HAP-1 (cell line): ENCODE results near the gene FBXO40.
"Not testable (repeated sequence)": the region's sequence is repeated elsewhere in the genome, so short reads cannot be mapped to it uniquely, and the experiment has no call there.

ENCODE experiments used
- DNase-seq, 2 experiments: peaks; one replicate each; pipeline ENCODE4 v3.0.0-alpha.2; 2016 to 2020; ENCODE audit warnings: low spot score in 2 of 2
- H3K27me3 ChIP-seq: fragments of 250-450 bp; sonication (Bioruptor Pico); 2 replicates; pipeline ENCODE4 v1.5.1; 2020; ENCODE audit warnings: low read depth, mild to moderate bottlenecking, moderate library complexity
- H3K36me3 ChIP-seq: fragments of 250-450 bp; sonication (Bioruptor Pico); replicated peaks from 2 replicates; pipeline ENCODE4 v1.5.1; 2020; ENCODE audit warnings: mild to moderate bottlenecking
- H3K4me1 ChIP-seq: fragments of 250-450 bp; sonication (Bioruptor Pico); 2 replicates; pipeline ENCODE4 v1.5.1; 2020; ENCODE audit warnings: mild to moderate bottlenecking
- H3K4me3 ChIP-seq: fragments of 250-450 bp; sonication (Bioruptor Pico); 2 replicates; pipeline ENCODE4 v1.5.1; 2020; ENCODE audit warnings: mild to moderate bottlenecking, moderate library complexity
- H3K9me3 ChIP-seq: fragments of 250-450 bp; sonication (Bioruptor Pico); 2 replicates; pipeline ENCODE4 v1.5.1; 2020; ENCODE audit warnings: mild to moderate bottlenecking, moderate library complexity
- in situ Hi-C: fragments of 300-500 bp; cut with MboI; formaldehyde crosslinking; loops from 3 replicates; pipeline ENCODE4 v1.14.3; 2020; ENCODE audit warnings: low sequenced_read_pairs, inconsistent platforms, mixed read lengths

The FBXO40 gene

GRCh38 chr3:121593806-121594205 is 627 bp downstream of the FBXO40 start:
- H3K27me3 ChIP-seq, in situ Hi-C loops, H3K9me3 ChIP-seq, DNase-seq, H3K36me3 ChIP-seq, H3K4me3 ChIP-seq: not testable (repeated sequence)
- H3K4me1 ChIP-seq = peaks cover 13% of the 10 kb centered on the region

GRCh38 chr3:121594850-121595249 is 1.7 kb downstream of the FBXO40 start:
- no peaks in the 10 kb centered on the region for H3K27me3 ChIP-seq
- in situ Hi-C loops = no loop called here
- H3K9me3 ChIP-seq = no peaks in the 10 kb centered on the region
- no peak for DNase-seq
- H3K4me3 ChIP-seq = no peak overlapping the region
- H3K36me3 ChIP-seq = no peaks in the 10 kb centered on the region
- peaks cover 13% of the 10 kb centered on the region for H3K4me1 ChIP-seq

DNA sequence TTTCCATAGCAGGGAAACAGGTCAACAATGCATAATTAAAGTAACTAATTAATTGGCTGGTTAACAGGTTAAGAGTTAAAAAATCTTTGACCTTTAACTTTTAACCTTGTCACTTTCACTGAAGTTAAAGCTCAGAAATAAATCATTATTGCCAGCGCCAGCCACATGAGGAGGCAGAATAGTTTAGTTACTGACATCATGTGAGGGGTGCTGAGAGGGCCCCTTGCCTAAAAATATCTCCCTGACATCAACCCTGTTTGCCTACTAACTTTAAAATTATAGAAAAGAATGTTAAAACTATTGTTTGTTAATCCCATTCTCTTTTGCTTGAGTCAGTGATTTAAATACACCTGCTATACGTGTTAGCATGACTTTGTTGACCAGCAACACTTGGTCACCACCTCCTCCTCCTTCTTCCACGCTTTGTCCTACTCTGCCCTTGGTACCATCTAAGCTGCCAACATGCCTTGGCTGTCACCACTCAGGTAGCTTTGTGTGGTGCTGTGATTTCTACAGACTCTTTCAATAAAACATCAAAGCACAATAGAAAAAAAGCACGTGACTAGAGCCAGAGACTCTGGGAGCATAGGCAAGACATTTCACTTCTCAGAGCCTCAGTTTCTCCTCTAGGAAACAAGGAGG is 2.7 kb downstream of the FBXO40 start:
- H3K36me3 ChIP-seq = no peaks in the 10 kb centered on the region
- peaks cover 13% of the 10 kb centered on the region for H3K4me1 ChIP-seq
- no peaks in the 10 kb centered on the region for H3K27me3 ChIP-seq
- in situ Hi-C loops = no loop called here
- no peak overlapping the region for H3K4me3 ChIP-seq
- DNase-seq = no peak
- H3K9me3 ChIP-seq = no peaks in the 10 kb centered on the region

- in situ Hi-C loops = no loop called here
- Histone ChIP-seq H3K36me3 (no peaks in the 10 kb centered on the region), H3K4me1 (peaks cover 3% of the 10 kb centered on the region), H3K27me3 (no peaks in the 10 kb centered on the region), H3K4me3 (no peak overlapping the region), H3K9me3 (no peaks in the 10 kb centered on the region)
- DNase-seq = no peak
Observed at GRCh38 chr3:121598564-121598963, 5.4 kb downstream of the FBXO40 start.

DNA sequence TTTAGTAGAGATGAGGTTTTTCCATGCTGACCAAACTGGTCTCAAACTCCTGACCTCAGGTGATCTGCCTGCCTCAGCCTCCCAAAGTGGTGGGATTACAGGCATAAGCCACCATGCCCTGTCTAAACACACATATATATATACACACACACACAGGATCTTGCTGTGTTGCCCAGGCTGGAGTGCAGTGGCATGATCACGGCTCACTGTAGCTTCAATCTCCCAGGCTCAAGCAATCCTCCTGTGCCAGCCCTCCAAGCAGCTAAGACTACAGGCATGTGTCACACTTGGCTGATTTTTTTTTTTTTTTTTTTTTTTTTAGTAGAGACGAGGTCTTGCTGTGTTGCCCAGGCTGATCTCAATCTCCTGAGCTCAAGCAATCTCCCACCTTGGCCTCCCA is 6.7 kb downstream of the FBXO40 start:
- DNase-seq, in situ Hi-C loops, H3K9me3 ChIP-seq, H3K36me3 ChIP-seq, H3K4me1 ChIP-seq, H3K4me3 ChIP-seq, H3K27me3 ChIP-seq: not testable (repeated sequence)

DNA sequence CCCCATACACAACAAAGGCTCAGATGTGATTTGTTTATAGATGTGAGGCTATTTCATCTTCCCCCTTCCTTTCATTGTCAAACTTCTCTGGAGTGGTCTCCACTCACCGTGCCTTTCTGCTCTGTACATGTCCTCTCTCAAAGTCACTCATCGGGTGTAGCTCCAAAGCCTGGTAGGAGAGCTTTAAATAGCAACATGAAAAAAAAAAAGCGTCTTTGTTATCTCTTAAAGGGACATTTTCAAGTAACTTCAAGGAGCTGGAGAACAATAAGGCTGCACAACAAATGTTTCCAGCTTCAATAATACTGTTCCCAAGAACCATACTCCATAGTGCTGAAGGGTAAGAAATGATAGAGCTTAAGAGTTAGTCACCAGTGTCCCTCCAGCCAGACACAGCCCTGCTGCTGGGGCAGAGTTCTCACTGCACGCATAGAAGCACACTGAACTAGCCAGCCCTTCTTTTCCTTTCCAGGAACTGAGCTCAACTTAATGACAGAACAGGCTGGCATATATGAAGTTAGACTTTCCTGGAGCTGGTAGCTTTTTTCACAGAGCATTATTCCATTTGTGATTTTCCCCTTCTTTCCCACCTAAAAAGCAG is 8.1 kb downstream of the FBXO40 start:
- Histone ChIP-seq H3K4me1 (no peaks in the 10 kb centered on the region; the same call in 1 of the 2 replicates), H3K27me3 (no peaks in the 10 kb centered on the region), H3K4me3 (no peak overlapping the region), H3K9me3 (no peaks in the 10 kb centered on the region), H3K36me3 (no peaks in the 10 kb centered on the region)
- in situ Hi-C loops = no loop called here
- DNase-seq = no peak

- Histone ChIP-seq H3K4me1 (no peaks in the 10 kb centered on the region), H3K27me3 (no peaks in the 10 kb centered on the region), H3K4me3 (no peak overlapping the region), H3K9me3 (no peaks in the 10 kb centered on the region), H3K36me3 (no peaks in the 10 kb centered on the region)
- no peak for DNase-seq
- in situ Hi-C loops = no loop called here
Observed at GRCh38 chr3:121604759-121605158, 11.6 kb downstream of the FBXO40 start.

GRCh38 chr3:121606106-121606505 is 12.9 kb downstream of the FBXO40 start:
- Histone ChIP-seq H3K36me3 (no peaks in the 10 kb centered on the region), H3K9me3 (no peaks in the 10 kb centered on the region), H3K4me1 (no peaks in the 10 kb centered on the region), H3K27me3 (no peaks in the 10 kb centered on the region), H3K4me3 (no peak overlapping the region)
- DNase-seq = no peak
- in situ Hi-C loops = no loop called here

GRCh38 chr3:121619691-121620090 is 26.5 kb downstream of the FBXO40 start:
- no peaks in the 10 kb centered on the region for H3K4me1 ChIP-seq
- H3K36me3 ChIP-seq = no peaks in the 10 kb centered on the region
- no peaks in the 10 kb centered on the region for H3K27me3 ChIP-seq
- no peak overlapping the region for H3K4me3 ChIP-seq
- in situ Hi-C loops = no loop called here
- H3K9me3 ChIP-seq = no peaks in the 10 kb centered on the region
- no peak for DNase-seq

DNA sequence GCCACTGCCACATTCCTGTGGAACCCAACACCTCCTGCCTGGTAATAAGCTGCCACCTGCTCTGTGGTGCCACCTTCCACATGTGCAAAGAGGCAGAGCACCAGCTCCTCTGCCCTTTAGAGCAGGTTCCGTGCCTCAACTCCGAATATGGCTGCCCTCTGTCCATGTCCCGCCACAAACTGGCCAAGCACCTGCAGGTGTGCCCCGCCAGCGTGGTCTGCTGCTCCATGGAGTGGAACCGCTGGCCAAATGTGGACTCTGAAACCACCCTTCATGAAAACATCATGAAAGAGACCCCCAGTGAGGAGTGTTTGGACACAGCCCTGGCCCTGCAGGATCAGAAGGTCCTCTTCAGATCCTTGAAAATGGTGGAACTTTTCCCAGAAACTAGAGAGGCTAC is 28.3 kb downstream of the FBXO40 start:
- Histone ChIP-seq H3K27me3 (no peaks in the 10 kb centered on the region), H3K4me3 (no peak overlapping the region), H3K9me3 (no peaks in the 10 kb centered on the region), H3K36me3 (no peaks in the 10 kb centered on the region), H3K4me1 (no peaks in the 10 kb centered on the region)
- no peak for DNase-seq
- in situ Hi-C loops = no loop called here

- Histone ChIP-seq H3K9me3 (no peaks in the 10 kb centered on the region), H3K4me1 (no peaks in the 10 kb centered on the region), H3K4me3 (no peak overlapping the region), H3K36me3 (no peaks in the 10 kb centered on the region), H3K27me3 (no peaks in the 10 kb centered on the region)
- no peak for DNase-seq
- in situ Hi-C loops = no loop called here
Observed at GRCh38 chr3:121624147-121624899, 31.1 kb downstream of the FBXO40 start.

GRCh38 chr3:121626495-121626894 is 33.3 kb downstream of the FBXO40 start:
- Histone ChIP-seq H3K4me1 (no peaks in the 10 kb centered on the region), H3K9me3 (no peaks in the 10 kb centered on the region), H3K27me3 (no peaks in the 10 kb centered on the region), H3K4me3 (no peak overlapping the region), H3K36me3 (no peaks in the 10 kb centered on the region)
- DNase-seq = no peak
- in situ Hi-C loops = no loop called here

DNA sequence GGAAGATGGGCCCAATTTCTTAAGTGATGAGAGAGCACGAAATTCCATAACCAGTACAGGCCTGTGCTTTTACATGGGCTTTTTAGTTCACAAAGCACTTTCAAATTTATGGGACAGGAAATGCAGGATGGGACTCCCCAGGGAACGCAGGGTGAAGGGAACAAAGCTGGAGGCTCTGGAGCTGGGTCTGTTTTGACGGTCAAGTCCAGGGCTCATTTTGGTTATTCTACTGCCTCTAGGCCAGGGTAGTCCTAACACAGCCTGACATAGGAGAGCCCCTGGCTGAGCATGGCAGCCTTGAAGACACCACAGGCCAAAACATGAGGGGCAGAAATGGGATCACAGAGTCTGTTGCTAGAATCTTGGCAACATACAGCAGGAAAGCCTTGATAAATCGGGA is 34.0 kb downstream of the FBXO40 start:
- no peak for DNase-seq
- in situ Hi-C loops = no loop called here
- no peaks in the 10 kb centered on the region for H3K4me1 ChIP-seq
- H3K36me3 ChIP-seq = no peaks in the 10 kb centered on the region
- H3K4me3 ChIP-seq = no peak overlapping the region
- no peaks in the 10 kb centered on the region for H3K9me3 ChIP-seq
- no peaks in the 10 kb centered on the region for H3K27me3 ChIP-seq

DNA sequence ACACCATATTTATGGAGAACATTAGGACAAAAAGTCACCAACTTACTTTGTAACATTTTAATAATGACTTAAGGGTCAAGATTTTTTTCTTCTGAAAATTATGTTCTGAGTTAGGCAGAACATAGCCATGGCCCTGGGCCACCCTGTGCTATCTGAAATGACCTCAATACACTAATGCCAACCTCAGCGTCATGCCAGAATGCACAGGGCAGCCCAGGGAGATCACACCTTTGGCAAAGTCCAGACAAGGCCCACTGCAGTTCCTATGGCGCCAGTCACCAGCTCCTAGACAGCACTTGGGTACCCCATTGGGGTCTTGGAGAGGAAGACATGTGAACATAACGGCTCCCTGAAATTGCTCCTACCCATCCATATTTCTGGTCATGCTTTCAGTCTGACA is 34.4 kb downstream of the FBXO40 start:
- no peak for DNase-seq
- in situ Hi-C loops = no loop called here
- Histone ChIP-seq H3K4me3 (no peak overlapping the region), H3K27me3 (no peaks in the 10 kb centered on the region), H3K4me1 (no peaks in the 10 kb centered on the region), H3K9me3 (no peaks in the 10 kb centered on the region), H3K36me3 (no peaks in the 10 kb centered on the region)
